Left lung (tissue), 10 donors: Measurements from ENCODE around the gene GLRA1. TPM values are rescaled to one million over a fixed set of nuclear protein-coding genes. Genes with fewer than 3 reads are reported as not detected.

ENCODE experiments used
- ATAC-seq: fragments of 200-7000 bp; cut with Tn5 transposase; one replicate; pipeline ENCODE4 v1.9.1; 2020; ENCODE audit warnings: moderate library complexity
- DNase-seq, 4 donors: peaks; one replicate each; pipeline ENCODE4 v3.0.0-alpha.2; 2013 to 2020
- H3K27ac ChIP-seq, 2 donors: fragments of 200-600 bp; sonication (generic) in 1 of 2; one replicate each; pipeline versions ENCODE4 v1.5.0 to v1.8.0; 2020 to 2021
- H3K27me3 ChIP-seq, 2 donors: fragments of 200-600 bp; sonication (generic) in 1 of 2; one replicate each; pipeline versions ENCODE4 v1.5.0 to v1.8.0; 2020 to 2021
- H3K36me3 ChIP-seq, 2 donors: fragments of 200-600 bp; sonication (generic) in 1 of 2; one replicate each; pipeline versions ENCODE4 v1.5.0 to v1.8.0; 2020 to 2021
- H3K4me1 ChIP-seq, 2 donors: fragments of 200-600 bp; one replicate each; pipeline ENCODE4 v1.8.0; 2021
- H3K4me3 ChIP-seq, 2 donors: fragments of 200-600 bp; sonication (generic) in 1 of 2; one replicate each; pipeline versions ENCODE4 v1.5.0 to v1.8.0; 2020 to 2021; ENCODE audit warnings: mild to moderate bottlenecking in 1 of 2
- H3K9me3 ChIP-seq, 2 donors: fragments of 200-600 bp; sonication (generic) in 1 of 2; one replicate each; pipeline versions ENCODE4 v1.5.0 to v1.8.0; 2020 to 2021
- CTCF ChIP-seq, 2 donors: fragments of 200-600 bp; sonication (generic) in 1 of 2; IDR thresholded peaks; one replicate each; pipeline versions ENCODE4 v1.5.0 to v1.8.0; 2021; ENCODE audit warnings: antibody characterized with exemption in 2 of 2
- intact Hi-C, 2 donors: fragments of 100-400 bp; cut with DNase I; formaldehyde crosslinking; loops; one replicate each; pipeline versions ENCODE4 v1.11.2 to v1.14.2; 2022
- polyA plus RNA-seq, 6 donors: library from polyadenylated mRNA; unstranded; fragments of 120-200 nt; gene quantifications; one replicate each; pipeline ENCODE4 v1.2.1, GENCODE V29; 2013; ENCODE audit not compliant: insufficient read length in 6 of 6
- total RNA-seq, 2 donors: library from RNA; stranded (reverse); fragmentation: NEBNext Ultra II Directional; extraction: Animal tissue kit (Norgen Biotek cat#: 25700); gene quantifications; one replicate each; pipeline ENCODE4 v1.2.1, GENCODE V29; 2021
- donor health status: DM: no; HTN: yes; CAD: no.
- donor health status: DM: no; HTN: no; CAD: no.

GLRA1 gene
- total and polyA plus RNA-seq, 8 donors, result 0.08 to 0.10 TPM; not detected in 6

GRCh38 chr5:151775025-151775606 lies 149.5 kb downstream of the GLRA1 start:
- Histone ChIP-seq H3K36me3 (peaks cover 0 to 20% of the 10 kb centered on the region in 2 donors), H3K27ac (peak overlapping the region in 1 of 2 donors; percentile 16), H3K4me1 (peaks cover 13 to 74% of the 10 kb centered on the region in 2 donors), H3K27me3 (no peaks in the 10 kb centered on the region), H3K9me3 (no peaks in the 10 kb centered on the region), H3K4me3 (peak overlapping the region in 1 of 2 donors; percentile 76)
- TF ChIP-seq CTCF (IDR thresholded peaks at IDR 0.05), result no peak
- no peak for DNase-seq
- no peak for ATAC-seq
- intact Hi-C loops, result no loop called here

GRCh38 chr5:151773951-151774350 lies 150.7 kb downstream of the GLRA1 start:
- DNase-seq (no peak), ATAC-seq (no peak)
- no peaks in the 10 kb centered on the region for H3K9me3 ChIP-seq
- intact Hi-C loops, result no loop called here
- peaks cover 0 to 18% of the 10 kb centered on the region in 2 donors for H3K36me3 ChIP-seq
- TF ChIP-seq CTCF (IDR thresholded peaks at IDR 0.05), result no peak
- H3K27me3 ChIP-seq, result no peaks in the 10 kb centered on the region
- H3K27ac ChIP-seq, result no peak overlapping the region
- peaks cover 13 to 68% of the 10 kb centered on the region in 2 donors for H3K4me1 ChIP-seq
- peak overlapping the region; percentile 76 to 79 for H3K4me3 ChIP-seq

GRCh38 chr5:151772846-151773561 lies 151.6 kb downstream of the GLRA1 start:
- no peaks in the 10 kb centered on the region for H3K27me3 ChIP-seq
- peaks cover 13 to 61% of the 10 kb centered on the region in 2 donors for H3K4me1 ChIP-seq
- no peaks in the 10 kb centered on the region for H3K9me3 ChIP-seq
- H3K27ac ChIP-seq, result peak overlapping the region; percentile 94 to 100
- peaks cover 0 to 8% of the 10 kb centered on the region in 2 donors for H3K36me3 ChIP-seq
- H3K4me3 ChIP-seq, result peak overlapping the region; percentile 76 to 79
- ATAC-seq, result no peak
- no peak for DNase-seq
- TF ChIP-seq CTCF (IDR thresholded peaks at IDR 0.05), result no peak
- intact Hi-C loops, result no loop called here

Other genes starting within 250 kb of the GLRA1 start
- 1,000 to 10,000 TPM; 1,647 to 5,045 TPM for gene SPARC, start 237.9 kb downstream of the GLRA1 start, total RNA-seq
- gene SPARC, start 237.9 kb downstream of the GLRA1 start, polyA plus RNA-seq, result 1,000 to 10,000 TPM; 1,757 to 2,413 (median 2,169) TPM
- 10 to 100 TPM; 72.1 to 89.7 TPM for gene ATOX1, start 166.2 kb downstream of the GLRA1 start, total RNA-seq
- 10 to 100 TPM; 58.4 to 77.6 (median 71.2) TPM for gene ATOX1, start 166.2 kb downstream of the GLRA1 start, polyA plus RNA-seq
- 100 to 1,000 TPM; 150 to 207 TPM for gene G3BP1, start 152.9 kb downstream of the GLRA1 start, total RNA-seq
- 100 to 1,000 TPM; 125 to 152 (median 142) TPM for gene G3BP1, start 152.9 kb downstream of the GLRA1 start, polyA plus RNA-seq